ELR (cell line): ENCODE data around the gene RELB.

Experiments used
- DNase-seq: peaks from one replicate; pipeline ENCODE4 v3.0.0-alpha.2; 2015; ENCODE audit warnings: low read depth

Gene RELB

DNA sequence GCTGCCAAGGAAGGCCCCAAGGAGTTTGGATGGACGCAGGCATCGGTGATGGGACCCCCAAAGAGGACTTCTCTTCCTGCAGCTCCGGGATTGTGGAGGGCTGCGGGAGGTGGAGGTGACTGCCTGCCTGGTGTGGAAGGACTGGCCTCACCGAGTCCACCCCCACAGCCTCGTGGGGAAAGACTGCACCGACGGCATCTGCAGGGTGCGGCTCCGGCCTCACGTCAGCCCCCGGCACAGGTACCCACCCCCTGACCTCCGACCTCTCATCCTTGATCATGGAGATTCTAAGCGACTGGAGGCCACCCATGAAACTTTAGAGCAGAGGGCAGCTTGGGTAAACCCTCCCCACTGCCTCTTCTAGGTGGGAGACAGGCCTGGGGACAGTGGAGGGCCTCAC lies 20.7 kb downstream of the RELB start:
- no peak for DNase-seq

- DNase-seq = no peak
Observed at GRCh38 chr19:45023048-45023447, 21.8 kb downstream of the RELB start.

- DNase-seq = no peak
Observed at GRCh38 chr19:45025264-45025663, 24.0 kb downstream of the RELB start.

DNA sequence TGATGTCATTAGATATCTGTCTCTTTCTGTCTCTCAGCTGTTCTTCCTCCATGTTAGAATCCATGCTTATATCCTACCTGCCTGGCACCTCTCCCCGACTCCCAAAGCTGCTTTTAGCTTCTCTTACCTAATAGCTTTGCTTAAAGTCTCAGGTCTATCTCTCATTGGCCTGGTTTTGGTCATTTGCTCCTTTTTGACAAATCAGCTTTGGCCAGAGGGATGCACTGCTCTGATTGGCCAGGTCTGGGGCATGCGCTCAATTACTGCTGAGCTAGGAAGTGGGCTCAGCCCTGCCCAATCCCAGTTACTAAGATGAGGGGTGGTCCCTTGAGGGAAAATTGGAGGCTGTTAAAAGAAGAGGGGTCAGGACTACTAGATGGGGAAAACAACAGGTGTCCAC lies 26.1 kb downstream of the RELB start:
- no peak for DNase-seq

GRCh38 chr19:45030825-45031224 lies 29.6 kb downstream of the RELB start:
- DNase-seq = no peak

GRCh38 chr19:45032421-45032820 lies 31.2 kb downstream of the RELB start:
- no peak for DNase-seq

DNA sequence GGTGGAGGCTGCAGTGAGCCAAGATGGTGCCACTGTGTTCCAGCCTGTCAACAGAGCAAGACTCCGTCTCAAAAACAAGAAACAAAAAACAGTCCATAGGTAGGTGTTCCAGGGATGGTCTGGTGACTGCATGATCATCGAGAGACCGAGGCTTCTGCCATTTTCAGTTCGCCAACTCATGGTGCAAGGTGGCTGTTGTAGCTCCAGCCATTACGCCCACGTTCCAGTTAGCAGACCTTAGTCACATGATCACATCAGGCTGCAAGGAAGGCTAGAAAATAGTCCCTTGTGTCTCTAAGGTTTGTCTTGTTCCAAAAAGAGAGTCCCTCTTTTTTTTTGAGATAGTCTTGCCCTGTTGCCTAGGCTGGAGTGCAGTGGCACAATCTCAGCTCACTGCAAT lies 34.5 kb downstream of the RELB start:
- no peak for DNase-seq

GRCh38 chr19:45037393-45038169 lies 36.3 kb downstream of the RELB start:
- DNase-seq = no peak

DNA sequence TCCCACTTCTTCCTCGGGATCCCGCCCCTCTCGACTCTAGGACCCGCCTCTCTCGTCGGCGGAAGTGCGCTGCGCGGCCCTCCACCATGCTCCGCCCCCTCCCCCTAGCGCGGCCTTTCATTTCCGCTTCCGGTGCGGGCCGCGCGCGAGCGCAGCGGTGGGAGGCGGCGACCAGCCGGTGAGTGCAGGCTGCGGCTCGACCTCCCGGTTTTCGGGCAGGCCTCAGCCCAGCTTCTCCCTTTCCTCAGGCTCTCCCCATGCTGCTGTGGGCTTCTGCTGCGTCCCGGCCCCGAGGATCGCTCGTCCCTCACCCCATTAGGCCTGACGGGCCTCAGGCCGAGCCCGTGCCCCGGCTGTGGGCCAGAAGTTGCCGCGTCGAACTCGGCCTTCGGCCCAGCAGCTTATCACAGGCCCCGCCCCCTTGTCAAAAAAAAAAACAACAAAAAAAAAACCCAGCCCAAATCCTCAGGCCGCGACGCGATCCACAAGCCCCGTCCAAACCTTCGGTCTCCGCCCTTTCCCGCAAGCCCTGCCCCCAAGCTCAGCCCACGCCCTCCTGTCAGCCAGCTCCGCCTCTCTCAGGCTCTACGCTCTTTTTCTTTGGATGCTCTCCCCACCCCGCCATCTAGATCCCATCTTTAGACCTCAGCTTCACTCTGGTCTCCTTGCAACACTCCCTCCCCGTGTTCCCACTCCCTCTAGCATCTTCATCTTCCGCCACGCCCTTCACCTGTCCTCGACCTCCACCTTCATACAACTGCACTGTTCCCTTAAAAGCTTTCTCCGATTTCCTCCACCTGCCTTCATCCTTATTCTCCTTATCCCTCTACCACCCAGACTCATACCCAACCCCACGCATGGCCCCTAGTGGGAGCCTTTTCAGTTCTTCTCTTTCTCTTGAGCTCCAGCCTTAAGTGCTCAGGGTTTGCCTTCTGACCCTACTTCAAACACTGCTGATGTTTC lies 37.9 kb downstream of the RELB start, which contains the start of gene CLASRP:
Gene CLASRP, plus strand, starts transcription at position 115 of the 963 bp plus-strand sequence. CDS start 1,168 bp downstream, outside the sequence.
- DNase-seq = peak; percentile 91

- DNase-seq = no peak
Observed at GRCh38 chr19:45040059-45040771, 39.0 kb downstream of the RELB start.

GRCh38 chr19:45041125-45041524 lies 39.9 kb downstream of the RELB start:
- DNase-seq = no peak

- no peak for DNase-seq
Observed at GRCh38 chr19:45045671-45046353, 44.5 kb downstream of the RELB start.

GRCh38 chr19:45046355-45046754 lies 45.1 kb downstream of the RELB start:
- DNase-seq = no peak

GRCh38 chr19:45047188-45047797 lies 46.0 kb downstream of the RELB start:
- DNase-seq = no peak

GRCh38 chr19:45049073-45049736 lies 47.9 kb downstream of the RELB start:
- DNase-seq = no peak

GRCh38 chr19:45050036-45050435 lies 48.8 kb downstream of the RELB start:
- no peak for DNase-seq

DNA sequence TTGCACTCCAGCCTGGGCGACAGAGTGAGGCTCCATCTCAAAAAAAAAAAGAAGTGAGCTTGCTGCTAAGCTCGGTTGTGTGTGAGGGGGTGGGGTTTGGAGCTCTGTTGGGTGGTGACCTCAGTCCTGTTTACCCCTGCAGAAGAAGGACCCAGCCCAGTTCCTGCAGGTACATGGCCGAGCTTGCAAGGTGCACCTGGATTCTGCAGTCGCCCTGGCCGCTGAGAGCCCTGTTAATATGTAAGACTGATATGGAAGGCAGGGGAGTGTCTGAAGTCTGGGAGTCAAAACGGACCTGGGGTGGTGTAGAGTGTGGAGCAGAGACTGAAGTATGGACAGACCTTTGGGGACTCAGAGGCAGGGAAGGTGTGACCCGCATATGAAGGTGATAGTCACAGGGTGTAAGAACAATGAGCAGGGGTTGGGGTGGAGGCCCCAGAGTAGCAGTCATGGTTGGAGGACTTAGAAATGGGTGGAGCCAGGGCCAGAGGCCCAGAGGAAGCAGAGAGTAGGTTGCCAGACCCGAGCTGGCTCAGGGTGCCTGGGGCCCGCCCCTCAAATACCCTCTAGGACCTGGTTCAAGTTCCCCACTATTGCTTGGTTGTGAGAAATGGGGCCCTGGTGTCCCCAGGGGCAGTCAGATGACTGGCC lies 50.8 kb downstream of the RELB start:
- DNase-seq = no peak

DNA sequence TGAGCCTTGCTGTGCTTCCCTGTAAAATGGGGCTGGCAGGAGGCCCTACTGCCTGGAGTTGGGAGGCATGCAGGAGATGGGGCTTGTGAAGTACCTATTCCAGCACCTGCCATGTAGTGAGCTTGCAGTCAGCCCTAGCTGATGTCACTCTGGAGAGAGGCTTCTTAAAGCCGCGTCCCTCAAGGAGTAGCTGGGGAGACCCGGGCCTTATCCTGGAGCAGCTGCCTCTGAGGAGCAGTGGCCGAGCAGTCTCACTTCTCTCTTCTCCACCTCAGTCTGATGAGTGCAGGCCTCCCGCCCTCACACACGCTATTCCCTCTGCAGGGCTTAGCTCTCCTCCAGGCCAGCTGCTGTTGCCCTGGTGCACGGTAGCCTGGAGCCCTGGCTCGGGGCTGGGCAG lies 55.6 kb downstream of the RELB start:
- no peak for DNase-seq

DNA sequence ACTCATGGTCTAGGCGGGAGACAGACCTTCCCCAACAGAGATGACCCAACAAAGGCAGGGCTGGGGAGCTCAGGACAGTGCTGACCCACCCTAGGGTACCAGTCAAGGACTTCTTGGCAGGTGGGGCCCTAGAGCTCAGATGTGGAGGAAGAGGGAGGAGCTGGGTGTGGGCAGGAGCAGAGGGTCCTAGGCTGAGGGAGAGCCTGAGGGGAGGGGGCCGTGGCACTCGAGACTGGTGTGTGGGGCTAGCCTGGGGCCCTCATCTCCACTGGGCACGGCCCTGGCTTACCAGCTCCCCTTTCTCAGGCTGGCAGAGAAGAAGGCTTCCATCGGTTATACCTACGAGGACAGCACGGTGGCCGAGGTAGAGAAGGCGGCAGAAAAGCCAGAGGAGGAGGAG lies 56.2 kb downstream of the RELB start:
- no peak for DNase-seq

- DNase-seq = no peak
Observed at GRCh38 chr19:45058622-45059159, 57.4 kb downstream of the RELB start.
